PFSK-1 (cell line): ENCODE data around the gene ZNRF2.

Experiments
- TAF1 ChIP-seq: IDR thresholded peaks from 2 replicates; pipeline ENCODE4 v1.6.1; 2012; ENCODE audit warnings: low read length, control low read depth, borderline replicate concordance; ENCODE audit not compliant: insufficient read depth
- TF ChIP-seq, protein P1 (sequence below), 2 experiments: IDR thresholded peaks; 2 replicates each; pipeline versions ENCODE4 v1.6.1 to v1.8.0; 2011 to 2012; ENCODE audit warnings: low read depth in 2 of 2, low read length in 2 of 2, control low read depth in 1 of 2, inconsistent platforms in 1 of 2, mild to moderate bottlenecking in 1 of 2, moderate library complexity in 1 of 2; ENCODE audit not compliant: insufficient read depth in 1 of 2

DNA sequence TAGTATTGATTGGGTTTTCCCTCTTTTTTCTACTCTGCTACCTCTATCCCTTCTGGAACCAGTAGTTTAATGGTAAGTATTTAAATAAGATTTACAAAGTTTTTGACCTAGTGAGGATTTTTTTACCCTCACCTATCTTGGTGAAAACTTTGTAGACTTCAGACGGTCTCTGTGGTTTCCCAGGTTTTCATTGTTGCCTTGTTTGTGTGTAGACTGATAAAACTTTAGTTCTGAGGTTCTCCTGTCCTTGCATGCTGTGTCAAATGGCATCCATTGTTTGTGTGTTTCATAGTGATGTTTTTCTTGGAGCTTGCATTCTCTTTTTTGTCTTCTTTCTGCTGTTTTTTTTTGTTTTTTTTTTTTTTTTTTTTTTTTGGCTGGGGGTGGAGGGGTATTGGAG lies 22.6 kb downstream of the ZNRF2 start:
- TF ChIP-seq, protein P1, sequence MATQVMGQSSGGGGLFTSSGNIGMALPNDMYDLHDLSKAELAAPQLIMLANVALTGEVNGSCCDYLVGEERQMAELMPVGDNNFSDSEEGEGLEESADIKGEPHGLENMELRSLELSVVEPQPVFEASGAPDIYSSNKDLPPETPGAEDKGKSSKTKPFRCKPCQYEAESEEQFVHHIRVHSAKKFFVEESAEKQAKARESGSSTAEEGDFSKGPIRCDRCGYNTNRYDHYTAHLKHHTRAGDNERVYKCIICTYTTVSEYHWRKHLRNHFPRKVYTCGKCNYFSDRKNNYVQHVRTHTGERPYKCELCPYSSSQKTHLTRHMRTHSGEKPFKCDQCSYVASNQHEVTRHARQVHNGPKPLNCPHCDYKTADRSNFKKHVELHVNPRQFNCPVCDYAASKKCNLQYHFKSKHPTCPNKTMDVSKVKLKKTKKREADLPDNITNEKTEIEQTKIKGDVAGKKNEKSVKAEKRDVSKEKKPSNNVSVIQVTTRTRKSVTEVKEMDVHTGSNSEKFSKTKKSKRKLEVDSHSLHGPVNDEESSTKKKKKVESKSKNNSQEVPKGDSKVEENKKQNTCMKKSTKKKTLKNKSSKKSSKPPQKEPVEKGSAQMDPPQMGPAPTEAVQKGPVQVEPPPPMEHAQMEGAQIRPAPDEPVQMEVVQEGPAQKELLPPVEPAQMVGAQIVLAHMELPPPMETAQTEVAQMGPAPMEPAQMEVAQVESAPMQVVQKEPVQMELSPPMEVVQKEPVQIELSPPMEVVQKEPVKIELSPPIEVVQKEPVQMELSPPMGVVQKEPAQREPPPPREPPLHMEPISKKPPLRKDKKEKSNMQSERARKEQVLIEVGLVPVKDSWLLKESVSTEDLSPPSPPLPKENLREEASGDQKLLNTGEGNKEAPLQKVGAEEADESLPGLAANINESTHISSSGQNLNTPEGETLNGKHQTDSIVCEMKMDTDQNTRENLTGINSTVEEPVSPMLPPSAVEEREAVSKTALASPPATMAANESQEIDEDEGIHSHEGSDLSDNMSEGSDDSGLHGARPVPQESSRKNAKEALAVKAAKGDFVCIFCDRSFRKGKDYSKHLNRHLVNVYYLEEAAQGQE (IDR thresholded peaks at IDR 0.05; ENCODE audit: insufficient read depth in 1 of 2, low read depth in 2 of 2, low read length in 2 of 2) = no peak
- TF ChIP-seq TAF1 = no peak
